Loucy (cell line): Measurements from ENCODE around the gene MAML3.

ENCODE experiments used
- H2AFZ ChIP-seq: fragments of 200-600 bp; sonication (generic); 2 replicates; pipeline ENCODE4 v1.6.0; 2016; ENCODE audit warnings: antibody characterized with exemption, mild to moderate bottlenecking, low read length, moderate library complexity
- H3F3A ChIP-seq: fragments of 200-600 bp; 2 replicates; pipeline ENCODE4 v1.6.0; 2016; ENCODE audit warnings: antibody characterized with exemption, low read depth, mild to moderate bottlenecking
- H3K27me3 ChIP-seq: fragments of 200-600 bp; sonication (generic); 2 replicates; pipeline ENCODE4 v1.6.1; 2014; ENCODE audit warnings: low read length, mild to moderate bottlenecking; ENCODE audit not compliant: insufficient read depth, poor library complexity, severe bottlenecking
- H3K36me3 ChIP-seq: fragments of 200-600 bp; sonication (generic); 2 replicates; pipeline ENCODE4 v1.6.1; 2016; ENCODE audit warnings: low read length; ENCODE audit not compliant: insufficient read depth
- H3K4me1 ChIP-seq: fragments of 200-600 bp; sonication (generic); 2 replicates; pipeline ENCODE4 v1.5.1; 2014; ENCODE audit warnings: low read length, mild to moderate bottlenecking; ENCODE audit not compliant: insufficient read depth, poor library complexity, severe bottlenecking
- H3K4me2 ChIP-seq: fragments of 200-600 bp; sonication (generic); 2 replicates; pipeline ENCODE4 v1.6.0; 2014; ENCODE audit warnings: antibody characterized with exemption, low read length, low read depth, mild to moderate bottlenecking; ENCODE audit not compliant: poor library complexity, severe bottlenecking
- H3K4me3 ChIP-seq: fragments of 200-600 bp; sonication (generic); 2 replicates; pipeline ENCODE4 v1.5.1; 2014; ENCODE audit warnings: low read length, mild to moderate bottlenecking, mixed read lengths; ENCODE audit not compliant: poor library complexity, severe bottlenecking
- H3K79me2 ChIP-seq: fragments of 200-600 bp; sonication (generic); 2 replicates; pipeline ENCODE4 v1.6.1; 2014; ENCODE audit warnings: low read length; ENCODE audit not compliant: insufficient read depth
- H3K9ac ChIP-seq: fragments of 200-600 bp; sonication (generic); 2 replicates; pipeline ENCODE4 v1.6.0; 2014; ENCODE audit warnings: mild to moderate bottlenecking, low read depth, low read length, moderate library complexity; ENCODE audit not compliant: poor library complexity, severe bottlenecking
- H3K9me2 ChIP-seq: fragments of 200-600 bp; sonication (generic); replicated peaks from 2 replicates; pipeline ENCODE4 v1.6.1; 2016; ENCODE audit warnings: low read depth, low read length, mixed read lengths
- H3K9me3 ChIP-seq: fragments of 200-600 bp; sonication (generic); 2 replicates; pipeline ENCODE4 v1.6.1; 2014; ENCODE audit warnings: mild to moderate bottlenecking, antibody characterized with exemption, low read length, low read depth; ENCODE audit not compliant: insufficient read depth
- H4K20me1 ChIP-seq: fragments of 200-600 bp; sonication (generic); 2 replicates; pipeline ENCODE4 v1.6.0; 2014; ENCODE audit warnings: antibody characterized with exemption, low read length, mild to moderate bottlenecking; ENCODE audit not compliant: insufficient read depth, poor library complexity, severe bottlenecking
- CTCF ChIP-seq: fragments of 200-600 bp; sonication (generic); conservative IDR thresholded peaks from 2 replicates; pipeline ENCODE4 v1.5.1; 2014; ENCODE audit warnings: mild to moderate bottlenecking, antibody characterized with exemption, low read length
- EZH2phosphoT487 ChIP-seq: fragments of 200-600 bp; IDR thresholded peaks from 2 replicates; pipeline ENCODE4 v1.6.1; 2018; ENCODE audit warnings: antibody characterized with exemption, mild to moderate bottlenecking, moderate library complexity, borderline replicate concordance

MAML3 gene

GRCh38 chr4:140133576-140133975 is 20.4 kb downstream of the MAML3 start:
- no peaks in the 10 kb centered on the region for H3K27me3 ChIP-seq
- H3K4me2 ChIP-seq = no peak overlapping the region
- H3K4me1 ChIP-seq = peaks cover 27% of the 10 kb centered on the region
- H3F3A ChIP-seq = no peaks in the 10 kb centered on the region
- H3K36me3 ChIP-seq = peaks cover 6% of the 10 kb centered on the region; the same call in 1 of the 2 replicates
- H3K9ac ChIP-seq = no peak overlapping the region
- no peak overlapping the region for H2AFZ ChIP-seq
- H3K9me2 ChIP-seq = no peaks in the 10 kb centered on the region
- TF ChIP-seq EZH2phosphoT487 = no peak
- no peak for TF ChIP-seq CTCF
- peaks cover 91% of the 10 kb centered on the region for H3K79me2 ChIP-seq
- peaks cover 4% of the 10 kb centered on the region for H4K20me1 ChIP-seq
- H3K4me3 ChIP-seq = no peak overlapping the region
- H3K9me3 ChIP-seq = no peaks in the 10 kb centered on the region

GRCh38 chr4:140131675-140132229 is 22.2 kb downstream of the MAML3 start:
- Histone ChIP-seq H4K20me1 (peaks cover 4% of the 10 kb centered on the region), H3K79me2 (peaks cover 93% of the 10 kb centered on the region), H3K9me2 (no peaks in the 10 kb centered on the region), H3K4me3 (no peak overlapping the region), H3K36me3 (peaks cover 8% of the 10 kb centered on the region; the same call in 1 of the 2 replicates), H3F3A (no peaks in the 10 kb centered on the region), H3K27me3 (no peaks in the 10 kb centered on the region), H3K9me3 (no peaks in the 10 kb centered on the region), H2AFZ (no peak overlapping the region), H3K4me1 (peaks cover 13% of the 10 kb centered on the region), H3K4me2 (no peak overlapping the region), H3K9ac (no peak overlapping the region)
- TF ChIP-seq EZH2phosphoT487 = no peak
- TF ChIP-seq CTCF = no peak

GRCh38 chr4:140130677-140131076 is 23.3 kb downstream of the MAML3 start:
- H3F3A ChIP-seq = no peaks in the 10 kb centered on the region
- peaks cover 8% of the 10 kb centered on the region; the same call in 1 of the 2 replicates for H3K36me3 ChIP-seq
- no peaks in the 10 kb centered on the region for H3K9me2 ChIP-seq
- no peak for TF ChIP-seq CTCF
- TF ChIP-seq EZH2phosphoT487 = no peak
- H3K9ac ChIP-seq = no peak overlapping the region
- H3K4me2 ChIP-seq = no peak overlapping the region
- no peak overlapping the region for H2AFZ ChIP-seq
- H3K27me3 ChIP-seq = no peaks in the 10 kb centered on the region
- peaks cover 93% of the 10 kb centered on the region for H3K79me2 ChIP-seq
- H4K20me1 ChIP-seq = no peaks in the 10 kb centered on the region
- no peak overlapping the region for H3K4me3 ChIP-seq
- no peaks in the 10 kb centered on the region for H3K9me3 ChIP-seq
- peaks cover 8% of the 10 kb centered on the region for H3K4me1 ChIP-seq
